Suprapubic skin (tissue), 4 donors: Measurements from ENCODE around the gene COL15A1.

Source experiments
- CTCF ChIP-seq, 2 donors: fragments of 200-600 bp in 1 of 2; fragments of 450-650 bp in 1 of 2; sonication (generic) in 1 of 2; IDR thresholded peaks; one replicate each; pipeline ENCODE4 v1.5.1; 2016 to 2019; ENCODE audit warnings: antibody characterized with exemption in 2 of 2, mild to moderate bottlenecking in 1 of 2, moderate library complexity in 1 of 2
- POLR2A ChIP-seq, 2 donors: fragments of 450-650 bp; IDR thresholded peaks; one replicate each; pipeline ENCODE4 v1.6.1; 2017; ENCODE audit warnings: antibody characterized with exemption in 2 of 2, mild to moderate bottlenecking in 2 of 2, moderate library complexity in 2 of 2
- POLR2AphosphoS5 ChIP-seq, 3 donors: sonication (generic); formaldehyde crosslinking; IDR thresholded peaks; one replicate each; pipeline ENCODE4 v1.6.1; 2017; ENCODE audit warnings: antibody characterized with exemption in 3 of 3

GRCh38 chr9:99046542-99047071 lies 102.9 kb downstream of the COL15A1 start:
- TF ChIP-seq CTCF (IDR thresholded peaks at IDR 0.05), result no peak
- TF ChIP-seq POLR2A (IDR thresholded peaks at IDR 0.05), result no peak
- no peak for TF ChIP-seq POLR2AphosphoS5 (IDR thresholded peaks at IDR 0.05)
